ENCODE results near the gene MGRN1. TPM values are rescaled to one million over a fixed set of nuclear protein-coding genes. Genes with fewer than 3 reads are reported as not detected.

MGRN1 gene
- total RNA-seq, 1 experiment from 2014 or later, result 54.6 TPM

DNA sequence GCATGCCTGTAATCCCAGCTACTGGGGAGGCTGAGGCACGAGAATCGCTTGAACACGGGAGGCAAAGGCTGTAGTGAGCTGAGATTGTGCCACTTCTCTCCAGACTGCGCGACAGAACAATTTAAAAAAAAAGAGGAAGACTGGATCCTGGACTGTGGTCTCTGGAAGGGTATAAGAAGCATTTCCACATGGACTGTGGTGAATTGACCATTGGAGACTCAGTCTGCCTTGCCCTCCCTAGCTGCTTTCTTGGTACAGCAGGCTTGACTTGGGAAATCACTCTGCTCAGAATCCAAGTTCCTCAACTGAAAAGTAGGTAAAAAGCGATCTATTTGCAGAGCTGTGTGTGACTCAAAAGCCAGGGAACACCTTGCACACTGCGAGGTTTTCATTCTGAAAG is 1.0 kb upstream of the MGRN1 start:
- intact Hi-C loops (cut with micrococcal nuclease; ENCODE audit: unreplicated experiment), result no loop called here
- TF ChIP-seq, protein P1, sequence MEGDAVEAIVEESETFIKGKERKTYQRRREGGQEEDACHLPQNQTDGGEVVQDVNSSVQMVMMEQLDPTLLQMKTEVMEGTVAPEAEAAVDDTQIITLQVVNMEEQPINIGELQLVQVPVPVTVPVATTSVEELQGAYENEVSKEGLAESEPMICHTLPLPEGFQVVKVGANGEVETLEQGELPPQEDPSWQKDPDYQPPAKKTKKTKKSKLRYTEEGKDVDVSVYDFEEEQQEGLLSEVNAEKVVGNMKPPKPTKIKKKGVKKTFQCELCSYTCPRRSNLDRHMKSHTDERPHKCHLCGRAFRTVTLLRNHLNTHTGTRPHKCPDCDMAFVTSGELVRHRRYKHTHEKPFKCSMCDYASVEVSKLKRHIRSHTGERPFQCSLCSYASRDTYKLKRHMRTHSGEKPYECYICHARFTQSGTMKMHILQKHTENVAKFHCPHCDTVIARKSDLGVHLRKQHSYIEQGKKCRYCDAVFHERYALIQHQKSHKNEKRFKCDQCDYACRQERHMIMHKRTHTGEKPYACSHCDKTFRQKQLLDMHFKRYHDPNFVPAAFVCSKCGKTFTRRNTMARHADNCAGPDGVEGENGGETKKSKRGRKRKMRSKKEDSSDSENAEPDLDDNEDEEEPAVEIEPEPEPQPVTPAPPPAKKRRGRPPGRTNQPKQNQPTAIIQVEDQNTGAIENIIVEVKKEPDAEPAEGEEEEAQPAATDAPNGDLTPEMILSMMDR (conservative IDR thresholded peaks at IDR 0.05; ENCODE audit: low read depth, low read length), result no peak
- no peak for TF ChIP-seq EZH2 (IDR thresholded peaks at IDR 0.05; ENCODE audit: borderline replicate concordance, low read depth, low read length, poor library complexity, severe bottlenecking)
- Histone ChIP-seq H3K27ac (ENCODE audit: low read depth, low read length, poor library complexity, severe bottlenecking) (no peak overlapping the region), H3K9me3 (ENCODE audit: low read depth, low read length, poor library complexity, severe bottlenecking) (no peaks in the 10 kb centered on the region), H3K4me3 (ENCODE audit: low read depth, low read length, poor library complexity, severe bottlenecking) (no peak overlapping the region), H3K36me3 (ENCODE audit: insufficient read depth, low read length, poor library complexity, severe bottlenecking) (peaks cover 5% of the 10 kb centered on the region), H3K27me3 (replicated peaks; ENCODE audit: insufficient read depth, low read depth, low read length, poor library complexity) (no peaks in the 10 kb centered on the region), H3K4me1 (ENCODE audit: insufficient read depth, low read length, poor library complexity, severe bottlenecking) (peaks cover 6% of the 10 kb centered on the region)
- CTCF ChIA-PET, result interaction anchor here (1.0 kb wide), 1 partner anchor 24 kb away, joined by 3 read pairs; no protein-coding TSS in a partner anchor
- BruUV-seq (replicated peaks), result no TSS peak
- no peak for DNase-seq (ENCODE audit: low spot score)
- POLR2A ChIA-PET (ENCODE audit: low non-redundant PET), result interaction anchor here (0.6 kb wide), 1 partner anchor 525 kb away, joined by 3 read pairs; no protein-coding TSS in a partner anchor

DNA sequence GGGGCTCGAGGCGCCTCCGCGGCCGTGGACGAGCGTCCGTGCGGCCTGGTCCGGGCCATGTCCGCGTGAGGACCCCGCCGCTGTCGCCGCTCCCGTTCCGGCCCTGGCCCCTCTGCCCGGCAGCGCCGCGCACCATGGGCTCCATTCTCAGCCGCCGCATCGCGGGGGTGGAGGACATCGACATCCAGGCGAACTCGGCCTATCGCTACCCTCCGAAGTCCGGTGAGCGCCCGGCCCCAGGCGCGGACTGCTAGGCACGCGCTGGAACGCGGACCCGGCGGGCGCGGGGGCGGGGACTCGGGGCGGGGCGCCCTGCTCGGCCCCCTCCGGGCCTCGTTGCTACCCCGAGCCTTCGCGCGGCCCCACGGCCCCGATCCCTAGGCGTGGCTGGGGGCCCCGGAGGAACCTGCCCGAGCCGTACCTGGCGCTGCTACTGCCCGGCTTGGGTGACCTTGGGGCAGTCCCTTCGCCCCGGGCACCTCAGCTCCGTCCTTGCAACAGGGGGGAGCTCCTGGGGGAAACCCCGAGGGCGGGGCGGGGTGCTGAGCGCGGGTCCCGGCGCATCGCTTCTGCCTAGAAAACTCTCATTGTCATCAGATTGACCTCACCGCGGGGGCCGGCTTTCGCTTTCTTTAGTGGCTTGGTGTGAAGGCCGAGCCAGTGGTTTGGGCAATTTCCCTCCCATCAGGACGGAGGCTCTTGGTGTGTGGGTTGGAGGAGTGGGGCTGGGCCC is 367 bp downstream of the MGRN1 start:
- peak overlapping the region; percentile 92 for H3K27ac ChIP-seq (ENCODE audit: low read depth, low read length, poor library complexity, severe bottlenecking)
- ChIA-PET POLR2A (ENCODE audit: low non-redundant PET) (no interaction called here), CTCF (interaction anchor here (0.6 to 1.2 kb wide), 4 partner anchors 12 to 109 kb away, joined by 3 to 4 read pairs (median 3); partner anchors contain the start of genes ANKS3 and DNAAF8)
- no peak for TF ChIP-seq EZH2 (IDR thresholded peaks at IDR 0.05; ENCODE audit: borderline replicate concordance, low read depth, low read length, poor library complexity, severe bottlenecking)
- TF ChIP-seq, protein P1 (conservative IDR thresholded peaks at IDR 0.05; ENCODE audit: low read depth, low read length), result no peak
- DNase-seq (ENCODE audit: low spot score), result peak; percentile 28
- no TSS peak for BruUV-seq (replicated peaks)
- intact Hi-C loops (cut with micrococcal nuclease; ENCODE audit: unreplicated experiment), result no loop called here
- H3K4me3 ChIP-seq (ENCODE audit: low read depth, low read length, poor library complexity, severe bottlenecking), result peak overlapping the region; percentile 99
- no peaks in the 10 kb centered on the region for H3K9me3 ChIP-seq (ENCODE audit: low read depth, low read length, poor library complexity, severe bottlenecking)
- H3K27me3 ChIP-seq (replicated peaks; ENCODE audit: insufficient read depth, low read depth, low read length, poor library complexity), result no peaks in the 10 kb centered on the region
- H3K4me1 ChIP-seq (ENCODE audit: insufficient read depth, low read length, poor library complexity, severe bottlenecking), result peaks cover 6% of the 10 kb centered on the region
- H3K36me3 ChIP-seq (ENCODE audit: insufficient read depth, low read length, poor library complexity, severe bottlenecking), result peaks cover 5% of the 10 kb centered on the region

DNA sequence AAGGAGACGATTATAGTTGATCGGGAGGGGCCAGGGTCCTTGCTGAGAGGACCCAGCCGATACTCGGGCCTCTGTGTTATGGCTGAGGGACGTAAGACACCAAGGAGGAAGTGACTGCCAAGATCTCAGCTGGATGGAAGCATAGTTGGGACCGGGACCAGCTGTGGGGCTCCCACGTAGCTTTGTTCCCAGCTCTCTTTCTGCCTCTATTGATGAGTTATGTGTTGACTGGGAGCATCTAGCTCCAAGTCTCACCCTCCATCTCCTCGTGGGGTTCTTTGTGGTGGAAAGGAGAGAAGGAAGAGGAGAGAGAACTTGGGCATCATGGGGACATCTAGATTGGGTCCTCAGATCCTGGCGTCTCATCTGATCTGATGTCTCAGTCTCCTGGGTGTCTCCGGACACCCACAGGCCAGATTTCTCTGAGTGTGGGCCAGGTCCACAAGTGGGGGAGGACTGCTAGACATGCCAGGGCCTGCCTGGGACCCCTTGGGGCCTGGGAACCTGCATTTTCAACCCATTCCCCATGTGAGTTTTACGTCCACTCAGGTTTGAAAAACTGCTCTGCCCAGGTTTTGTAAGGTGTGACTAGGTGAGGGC is 1.0 kb downstream of the MGRN1 start:
- H3K4me1 ChIP-seq (ENCODE audit: insufficient read depth, low read length, poor library complexity, severe bottlenecking), result peaks cover 6% of the 10 kb centered on the region
- H3K27me3 ChIP-seq (replicated peaks; ENCODE audit: insufficient read depth, low read depth, low read length, poor library complexity), result no peaks in the 10 kb centered on the region
- DNase-seq (ENCODE audit: low spot score), result peak; percentile 30
- POLR2A ChIA-PET (ENCODE audit: low non-redundant PET), result no interaction called here
- no peaks in the 10 kb centered on the region for H3K9me3 ChIP-seq (ENCODE audit: low read depth, low read length, poor library complexity, severe bottlenecking)
- H3K4me3 ChIP-seq (ENCODE audit: low read depth, low read length, poor library complexity, severe bottlenecking), result peak overlapping the region; percentile 99
- CTCF ChIA-PET, result interaction anchor here (1.0 to 1.2 kb wide), 2 partner anchors 13 to 14 kb away, joined by 3 read pairs; no protein-coding TSS in a partner anchor
- TF ChIP-seq, protein P1 (conservative IDR thresholded peaks at IDR 0.05; ENCODE audit: low read depth, low read length), result no peak
- TF ChIP-seq EZH2 (IDR thresholded peaks at IDR 0.05; ENCODE audit: borderline replicate concordance, low read depth, low read length, poor library complexity, severe bottlenecking), result no peak
- TSS peak; percentile 38 for BruUV-seq (replicated peaks)
- peak overlapping the region; percentile 92 for H3K27ac ChIP-seq (ENCODE audit: low read depth, low read length, poor library complexity, severe bottlenecking)
- intact Hi-C loops (cut with micrococcal nuclease; ENCODE audit: unreplicated experiment), result no loop called here
- H3K36me3 ChIP-seq (ENCODE audit: insufficient read depth, low read length, poor library complexity, severe bottlenecking), result peaks cover 5% of the 10 kb centered on the region
